Parietal lobe (tissue), 2 donors: Measurements from ENCODE around the gene LMOD1. TPM values are rescaled to one million over a fixed set of nuclear protein-coding genes. Genes with fewer than 3 reads are reported as not detected.

Experiments
- small RNA-seq: library from RNA; depleted of rRNA; stranded (forward); fragments of <200 nt; gene quantifications from one replicate; pipeline ENCODE3, GENCODE V24; 2014; ENCODE audit warnings: low replicate concordance
- total RNA-seq: library from RNA; depleted of rRNA; stranded (reverse); fragments of >200 nt; gene quantifications from one replicate; pipeline ENCODE4 v1.2.3, GENCODE V29; 2014

The LMOD1 gene
- 0.31 TPM for total RNA-seq

GRCh38 chr1:201946224-201946908 is at the start of gene LMOD1:
Gene LMOD1 (minus strand): TSS chr1:201946548. CDS start chr1:201946340, 208 bp downstream.

GRCh38 chr1:201982623-201983379 is 36.5 kb upstream of the LMOD1 start, which contains the start of gene RNPEP:
Gene RNPEP (plus strand): TSS chr1:201982648. CDS start chr1:201982667, 19 bp downstream.

GRCh38 chr1:201955009-201955728 is 8.8 kb upstream of the LMOD1 start, which contains the start of gene TIMM17A:
Gene TIMM17A (plus strand): TSS chr1:201955503. CDS start chr1:201955527, 24 bp downstream.

GRCh38 chr1:201888282-201889089 is 57.9 kb downstream of the LMOD1 start, which contains the start of gene SHISA4:
Gene SHISA4 (plus strand): TSS chr1:201888898. CDS start chr1:201888995, 97 bp downstream.

Small RNA genes lying within 50 kb of the gene (small RNA-seq; reads per million reads assigned to genes)
- not detected for gene MIR6739
- gene RF00156 = not detected

Other genes with a start within 250 kb of the LMOD1 start
- 61.3 TPM for gene IPO9, start 117.4 kb downstream of the LMOD1 start, total RNA-seq
- 15.7 TPM for gene SHISA4, start 57.6 kb downstream of the LMOD1 start, total RNA-seq
- 41.3 TPM for gene TIMM17A, start 9.0 kb upstream of the LMOD1 start, total RNA-seq
- gene RNPEP, start 36.1 kb upstream of the LMOD1 start, total RNA-seq = 13.1 TPM
- gene ELF3, start 64.0 kb upstream of the LMOD1 start, total RNA-seq = 0.31 TPM
- 0.63 TPM for gene GPR37L1, start 176.4 kb upstream of the LMOD1 start, total RNA-seq
- 77.9 TPM for gene ARL8A, start 198.2 kb upstream of the LMOD1 start, total RNA-seq
- gene PTPN7, start 214.1 kb upstream of the LMOD1 start, total RNA-seq = not detected
- 1.3 TPM for gene LGR6, start 247.3 kb upstream of the LMOD1 start, total RNA-seq